Smooth muscle cell (in vitro differentiated cells): ENCODE measurements around the gene ERICH6B. TPM values are rescaled to one million over a fixed set of nuclear protein-coding genes. Genes with fewer than 3 reads are reported as not detected.

Source experiments
- DNase-seq: peaks from one replicate; lab custom pipeline; 2025; ENCODE audit not compliant: unreplicated experiment; lab: John Stamatoyannopoulos, UW
- H2AFZ ChIP-seq: fragments of 200-600 bp; sonication (generic); 2 replicates; pipeline ENCODE4 v1.6.0; 2016; ENCODE audit warnings: antibody characterized with exemption, low read depth, mild to moderate bottlenecking
- H3F3A ChIP-seq: fragments of 200-600 bp; sonication (generic); 2 replicates; pipeline ENCODE4 v1.6.0; 2017; ENCODE audit warnings: antibody characterized with exemption, low read depth
- H3K27ac ChIP-seq: fragments of 200-600 bp; sonication (generic); 2 replicates; pipeline ENCODE4 v1.5.1; 2016; ENCODE audit warnings: low read depth, mild to moderate bottlenecking
- H3K27me3 ChIP-seq: fragments of 200-600 bp; sonication (generic); 2 replicates; pipeline ENCODE4 v1.6.1; 2016; ENCODE audit warnings: low read depth, mild to moderate bottlenecking
- H3K36me3 ChIP-seq: fragments of 200-600 bp; sonication (generic); 2 replicates; pipeline ENCODE4 v1.5.1; 2016; ENCODE audit warnings: low read depth
- H3K4me1 ChIP-seq: fragments of 200-600 bp; sonication (generic); 2 replicates; pipeline ENCODE4 v1.5.1; 2016; ENCODE audit warnings: low read depth
- H3K4me2 ChIP-seq: fragments of 200-600 bp; sonication (generic); 2 replicates; pipeline ENCODE4 v1.6.0; 2016; ENCODE audit warnings: mild to moderate bottlenecking
- H3K4me3 ChIP-seq: fragments of 200-600 bp; sonication (generic); 2 replicates; pipeline ENCODE4 v1.5.1; 2016; ENCODE audit warnings: mild to moderate bottlenecking
- H3K79me2 ChIP-seq: fragments of 200-600 bp; sonication (generic); 2 replicates; pipeline ENCODE4 v1.6.0; 2016; ENCODE audit warnings: low read depth, mild to moderate bottlenecking
- H3K9ac ChIP-seq: fragments of 200-600 bp; sonication (generic); 2 replicates; pipeline ENCODE4 v1.6.0; 2016; ENCODE audit warnings: low read depth
- H3K9me3 ChIP-seq: fragments of 200-600 bp; sonication (generic); replicated peaks from 2 replicates; pipeline ENCODE4 v1.5.1; 2016; ENCODE audit warnings: low read depth
- H4K20me1 ChIP-seq: fragments of 200-600 bp; sonication (generic); 2 replicates; pipeline ENCODE4 v1.6.0; 2016; ENCODE audit warnings: low read depth
- WGBS: methylation state at CpG from one replicate; pipeline ENCODE4 v1.1.7; 2016; ENCODE audit warnings: low lambda C conversion rate; 5-methylcytosine and 5-hydroxymethylcytosine counted together
- polyA plus RNA-seq: library from polyadenylated mRNA; unstranded; fragments of >200 nt; fragmentation: Nextera tagmentation; extraction: Ambion mirVana; gene quantifications from 2 replicates; pipeline ENCODE4 v1.2.1, GENCODE V29; 2016
- total RNA-seq: library from RNA; depleted of rRNA; stranded (reverse); fragments of >200 nt; gene quantifications from 2 replicates; pipeline ENCODE4 v1.2.3, GENCODE V29; 2014
- TF ChIP-seq, protein P1 (sequence below): fragments of 200-600 bp; sonication (generic); IDR thresholded peaks from 2 replicates; pipeline ENCODE4 v1.5.1; 2017; ENCODE audit warnings: borderline replicate concordance, mild to moderate bottlenecking, antibody characterized with exemption; ENCODE audit not compliant: insufficient read depth, poor library complexity, severe bottlenecking

The ERICH6B gene
- total and polyA plus RNA-seq, 2 experiments from 2014 or later, result 0.33 TPM; not detected in 1

DNA sequence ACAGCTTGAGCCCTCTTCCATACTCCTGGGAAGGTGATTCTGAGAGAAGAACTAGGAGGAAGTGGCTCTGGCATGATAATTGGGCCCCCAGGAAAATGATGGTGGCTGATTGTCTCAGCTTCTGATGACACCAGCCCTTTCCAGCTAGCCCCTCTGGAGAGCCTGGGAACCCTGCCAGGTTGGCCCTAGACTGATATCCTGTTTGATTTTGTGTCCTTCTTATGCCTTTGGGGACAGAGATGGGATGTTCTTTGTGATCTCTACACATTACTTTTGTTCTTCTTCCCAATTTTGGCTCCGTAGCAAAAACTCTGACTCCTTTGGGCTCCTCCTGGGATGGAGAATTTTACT is 39.7 kb downstream of the ERICH6B start:
- WGBS, result 78% methylated on average over 1 of the region's 1 CpG

DNA sequence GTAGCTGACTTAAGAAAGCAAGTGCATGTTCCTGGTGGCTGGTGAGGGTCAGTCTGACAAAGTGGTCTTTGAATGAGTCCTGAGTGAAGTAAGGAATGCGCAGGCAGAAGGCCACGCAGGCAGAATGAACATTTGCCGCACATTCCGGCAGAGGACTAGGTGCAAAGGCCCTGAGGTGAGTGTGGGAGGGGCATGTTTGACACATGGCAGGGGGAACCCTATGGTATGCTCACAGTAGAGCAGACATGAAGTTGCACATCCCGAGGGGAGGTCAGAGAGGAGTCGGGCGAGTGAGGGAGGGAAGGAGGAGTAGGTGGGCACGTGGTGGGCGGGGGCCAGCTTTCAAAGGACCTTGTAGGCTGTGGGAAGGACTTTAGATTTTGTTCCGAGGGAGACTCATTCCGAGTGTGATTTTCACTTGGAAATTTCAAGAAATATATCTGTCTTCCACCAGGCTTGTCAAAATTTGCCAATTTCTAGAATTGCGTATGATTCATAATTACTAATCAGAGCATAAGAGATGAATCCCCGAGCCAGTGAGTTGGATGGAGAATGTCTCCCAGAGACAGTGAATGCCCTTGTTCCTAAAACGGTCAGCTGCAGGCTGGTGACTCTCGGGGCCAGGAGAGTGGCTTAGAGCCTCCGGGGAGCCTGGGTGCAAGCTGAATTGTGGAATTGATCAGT is 40.3 kb downstream of the ERICH6B start:
- Histone ChIP-seq H2AFZ (no peak overlapping the region), H3K4me1 (no peaks in the 10 kb centered on the region), H3K79me2 (no peaks in the 10 kb centered on the region), H3K27ac (no peak overlapping the region), H4K20me1 (no peaks in the 10 kb centered on the region), H3K9me3 (no peaks in the 10 kb centered on the region), H3K27me3 (peaks cover 49% of the 10 kb centered on the region), H3K9ac (no peak overlapping the region), H3K4me2 (no peak overlapping the region), H3F3A (no peaks in the 10 kb centered on the region), H3K4me3 (no peak overlapping the region), H3K36me3 (no peaks in the 10 kb centered on the region)
- WGBS, result 93% methylated on average over 16 of the region's 16 CpGs
- TF ChIP-seq, protein P1, sequence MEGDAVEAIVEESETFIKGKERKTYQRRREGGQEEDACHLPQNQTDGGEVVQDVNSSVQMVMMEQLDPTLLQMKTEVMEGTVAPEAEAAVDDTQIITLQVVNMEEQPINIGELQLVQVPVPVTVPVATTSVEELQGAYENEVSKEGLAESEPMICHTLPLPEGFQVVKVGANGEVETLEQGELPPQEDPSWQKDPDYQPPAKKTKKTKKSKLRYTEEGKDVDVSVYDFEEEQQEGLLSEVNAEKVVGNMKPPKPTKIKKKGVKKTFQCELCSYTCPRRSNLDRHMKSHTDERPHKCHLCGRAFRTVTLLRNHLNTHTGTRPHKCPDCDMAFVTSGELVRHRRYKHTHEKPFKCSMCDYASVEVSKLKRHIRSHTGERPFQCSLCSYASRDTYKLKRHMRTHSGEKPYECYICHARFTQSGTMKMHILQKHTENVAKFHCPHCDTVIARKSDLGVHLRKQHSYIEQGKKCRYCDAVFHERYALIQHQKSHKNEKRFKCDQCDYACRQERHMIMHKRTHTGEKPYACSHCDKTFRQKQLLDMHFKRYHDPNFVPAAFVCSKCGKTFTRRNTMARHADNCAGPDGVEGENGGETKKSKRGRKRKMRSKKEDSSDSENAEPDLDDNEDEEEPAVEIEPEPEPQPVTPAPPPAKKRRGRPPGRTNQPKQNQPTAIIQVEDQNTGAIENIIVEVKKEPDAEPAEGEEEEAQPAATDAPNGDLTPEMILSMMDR, result no peak
- DNase-seq, result no peak

More for the DNA sequence above, 39.7 kb downstream of the ERICH6B start:
- H4K20me1 ChIP-seq, result no peaks in the 10 kb centered on the region
- no peaks in the 10 kb centered on the region for H3F3A ChIP-seq
- no peak overlapping the region for H3K4me2 ChIP-seq
- H3K27me3 ChIP-seq, result peaks cover 49% of the 10 kb centered on the region
- H3K9me3 ChIP-seq, result no peaks in the 10 kb centered on the region
- TF ChIP-seq, protein P1, result no peak
- H2AFZ ChIP-seq, result no peak overlapping the region
- no peak overlapping the region for H3K9ac ChIP-seq
- no peak overlapping the region for H3K27ac ChIP-seq
- no peaks in the 10 kb centered on the region for H3K79me2 ChIP-seq
- H3K36me3 ChIP-seq, result no peaks in the 10 kb centered on the region
- H3K4me3 ChIP-seq, result no peak overlapping the region
- no peaks in the 10 kb centered on the region for H3K4me1 ChIP-seq
- DNase-seq, result no peak

DNA sequence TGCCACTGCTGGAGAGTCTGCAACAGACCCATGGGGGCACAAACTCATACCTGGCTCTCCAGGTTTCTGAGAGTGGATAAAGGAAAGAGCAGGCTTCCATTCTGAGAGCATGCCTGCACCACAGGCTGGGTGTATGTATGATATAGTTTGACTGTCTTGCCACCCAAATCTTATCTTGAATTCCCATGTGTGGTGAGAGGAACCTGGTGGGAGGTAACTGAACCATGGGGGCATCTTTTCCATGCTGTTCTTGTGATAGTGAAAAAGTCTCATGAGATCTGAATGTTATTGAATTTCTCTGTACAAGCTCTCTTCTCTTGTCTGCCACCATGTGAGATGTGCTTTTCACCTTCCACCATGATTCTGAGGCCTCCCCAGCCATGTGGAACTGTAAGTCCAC is 50.2 kb downstream of the ERICH6B start:
- TF ChIP-seq, protein P1, result no peak
- H3K4me2 ChIP-seq, result no peak overlapping the region
- no peak overlapping the region for H3K9ac ChIP-seq
- H3K4me1 ChIP-seq, result no peaks in the 10 kb centered on the region
- H3K79me2 ChIP-seq, result no peaks in the 10 kb centered on the region
- H3K27me3 ChIP-seq, result peaks cover 5% of the 10 kb centered on the region
- peaks cover 4% of the 10 kb centered on the region for H3F3A ChIP-seq
- no peaks in the 10 kb centered on the region for H4K20me1 ChIP-seq
- no peaks in the 10 kb centered on the region for H3K36me3 ChIP-seq
- no peak overlapping the region for H2AFZ ChIP-seq
- no peak overlapping the region for H3K27ac ChIP-seq
- no peaks in the 10 kb centered on the region for H3K9me3 ChIP-seq
- no peak overlapping the region for H3K4me3 ChIP-seq
- DNase-seq, result no peak

DNA sequence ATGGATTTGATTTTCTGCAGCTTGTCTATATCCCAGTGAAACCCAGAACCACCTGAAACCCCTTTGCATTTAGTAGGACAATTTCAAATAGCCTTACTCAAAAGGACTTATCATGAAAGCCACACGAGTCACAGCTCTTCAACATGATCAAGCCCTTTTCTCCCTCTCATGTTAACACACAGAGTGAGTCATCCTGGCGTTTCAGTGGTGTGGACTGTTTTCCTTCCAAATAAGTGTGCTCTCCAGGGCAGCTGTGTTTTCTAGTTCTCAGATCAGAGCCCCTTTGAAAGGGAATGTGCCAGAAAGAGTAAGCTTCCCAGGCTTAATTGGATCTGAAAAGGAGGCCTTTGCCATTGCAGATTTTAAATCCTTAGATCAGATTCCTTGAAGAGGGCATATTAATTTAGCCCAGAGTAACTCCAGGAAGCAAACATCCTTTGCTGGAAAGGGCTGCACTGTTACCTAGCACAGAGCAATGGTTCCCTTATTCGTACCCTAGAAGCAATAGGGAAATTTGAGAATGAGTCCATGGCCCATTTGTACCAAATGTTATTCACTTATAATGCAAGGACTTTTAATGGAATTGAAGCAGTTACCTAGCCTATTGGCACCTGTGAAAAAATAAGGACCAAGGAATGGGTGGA is 51.3 kb downstream of the ERICH6B start:
- H3K79me2 ChIP-seq, result no peaks in the 10 kb centered on the region
- no peak overlapping the region for H3K27ac ChIP-seq
- H3K4me3 ChIP-seq, result no peak overlapping the region
- no peak overlapping the region for H3K4me2 ChIP-seq
- peaks cover 5% of the 10 kb centered on the region for H3K27me3 ChIP-seq
- no peaks in the 10 kb centered on the region for H3K9me3 ChIP-seq
- TF ChIP-seq, protein P1, result no peak
- H4K20me1 ChIP-seq, result no peaks in the 10 kb centered on the region
- 31% methylated on average over 3 of the region's 3 CpGs for WGBS
- no peak for DNase-seq
- no peaks in the 10 kb centered on the region for H3K4me1 ChIP-seq
- H3K9ac ChIP-seq, result no peak overlapping the region
- H2AFZ ChIP-seq, result no peak overlapping the region
- H3K36me3 ChIP-seq, result no peaks in the 10 kb centered on the region
- peaks cover 4% of the 10 kb centered on the region for H3F3A ChIP-seq
